ENCODE data around the gene PDS5B.
"Not testable (repeated sequence)": the region's sequence is repeated elsewhere in the genome, so short reads cannot be mapped to it uniquely, and the experiment has no call there.

PDS5B gene

GRCh38 chr13:32586080-32586900 is at the start of gene PDS5B:
Gene PDS5B (plus strand): TSS chr13:32586452. CDS start chr13:32648773, 62,321 bp downstream.
- DNase-seq (ENCODE audit: low read depth in 1 of 2, low spot score in 1 of 2): peak; percentile 87 to 95

- DNase-seq (ENCODE audit: low read depth in 1 of 2, low spot score in 1 of 2): peak; percentile 17 to 18
Measured at GRCh38 chr13:32537580-32538142, 48.6 kb upstream of the PDS5B start.

- peak in 1 of 2 donors; percentile 32 for DNase-seq (ENCODE audit: low read depth in 1 of 2, low spot score in 1 of 2)
Measured at GRCh38 chr13:32538143-32538620, 48.1 kb upstream of the PDS5B start.

- DNase-seq (ENCODE audit: low read depth in 1 of 2, low spot score in 1 of 2): peak; percentile 78 to 80
Measured at GRCh38 chr13:32538621-32539246, 47.5 kb upstream of the PDS5B start, which contains the start of gene N4BP2L2. Gene N4BP2L2 (minus strand): TSS chr13:32538795. CDS start chr13:32537027, 1,768 bp downstream.

- DNase-seq (ENCODE audit: low read depth in 1 of 2, low spot score in 1 of 2): no peak
Measured at GRCh38 chr13:32542221-32542620, 44.0 kb upstream of the PDS5B start.

GRCh38 chr13:32545083-32545482 is 41.2 kb upstream of the PDS5B start:
- DNase-seq (ENCODE audit: low read depth in 1 of 2, low spot score in 1 of 2): no peak

- DNase-seq (ENCODE audit: low read depth in 1 of 2, low spot score in 1 of 2): no peak
Measured at GRCh38 chr13:32548837-32549236, 37.4 kb upstream of the PDS5B start.

- no peak for DNase-seq (ENCODE audit: low read depth in 1 of 2, low spot score in 1 of 2)
Measured at GRCh38 chr13:32549788-32550187, 36.5 kb upstream of the PDS5B start.

GRCh38 chr13:32553720-32554119 is 32.5 kb upstream of the PDS5B start:
- DNase-seq (ENCODE audit: low read depth in 1 of 2, low spot score in 1 of 2): no peak

GRCh38 chr13:32555613-32556012 is 30.6 kb upstream of the PDS5B start:
- DNase-seq (ENCODE audit: low read depth in 1 of 2, low spot score in 1 of 2): no peak

- not testable (repeated sequence) for DNase-seq (ENCODE audit: low read depth in 1 of 2, low spot score in 1 of 2)
Measured at GRCh38 chr13:32560842-32561241, 25.4 kb upstream of the PDS5B start.

- DNase-seq (ENCODE audit: low read depth in 1 of 2, low spot score in 1 of 2): not testable (repeated sequence)
Measured at GRCh38 chr13:32575687-32576086, 10.6 kb upstream of the PDS5B start.

- no peak for DNase-seq (ENCODE audit: low read depth in 1 of 2, low spot score in 1 of 2)
Measured at GRCh38 chr13:32577032-32577431, 9.2 kb upstream of the PDS5B start.

- no peak for DNase-seq (ENCODE audit: low read depth in 1 of 2, low spot score in 1 of 2)
Measured at GRCh38 chr13:32581177-32581786, 5.0 kb upstream of the PDS5B start.

GRCh38 chr13:32582281-32582680 is 4.0 kb upstream of the PDS5B start:
- DNase-seq (ENCODE audit: low read depth in 1 of 2, low spot score in 1 of 2): no peak

- DNase-seq (ENCODE audit: low read depth in 1 of 2, low spot score in 1 of 2): no peak
Measured at GRCh38 chr13:32582991-32583390, 3.3 kb upstream of the PDS5B start.

- no peak for DNase-seq (ENCODE audit: low read depth in 1 of 2, low spot score in 1 of 2)
Measured at GRCh38 chr13:32585550-32586079, 637 bp upstream of the PDS5B start.

- DNase-seq (ENCODE audit: low read depth in 1 of 2, low spot score in 1 of 2): peak; percentile 15 to 35
Measured at GRCh38 chr13:32587011-32587810, 959 bp downstream of the PDS5B start.

- no peak for DNase-seq (ENCODE audit: low read depth in 1 of 2, low spot score in 1 of 2)
Measured at GRCh38 chr13:32587811-32588170, 1.5 kb downstream of the PDS5B start.

- DNase-seq (ENCODE audit: low read depth in 1 of 2, low spot score in 1 of 2): no peak
Measured at GRCh38 chr13:32588736-32589135, 2.5 kb downstream of the PDS5B start.

Measured in activated T-helper 1 cell treated with anti-CD3 and anti-CD28 coated beads, Interleukin-2, amount 50 U/mL, for 16 hours (primary cell).